ENCODE results near the gene RAI14.

DNA sequence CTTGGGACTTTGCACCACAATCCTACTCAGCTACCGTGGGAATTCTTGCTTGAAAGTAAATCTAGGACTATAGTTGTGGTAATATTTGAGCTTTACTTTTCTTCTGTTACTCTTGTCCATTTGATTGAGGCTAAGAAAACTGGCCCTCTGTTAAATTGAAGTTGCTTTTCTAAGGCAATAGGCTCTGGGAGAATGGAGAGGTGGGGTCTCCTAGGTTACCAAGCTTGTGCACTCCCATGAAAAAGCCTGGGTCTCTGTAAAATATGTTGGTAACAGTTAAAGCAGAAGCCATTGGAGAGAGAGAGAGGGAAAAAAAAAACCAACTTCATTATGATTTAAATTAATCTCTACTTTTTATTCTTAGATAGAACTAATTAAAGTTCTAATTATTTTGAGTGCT is 68.6 kb downstream of the RAI14 start:
- no peak for TF ChIP-seq EZH2 (IDR thresholded peaks at IDR 0.05; ENCODE audit: insufficient read depth, low read length)
- TF ChIP-seq, protein P1, sequence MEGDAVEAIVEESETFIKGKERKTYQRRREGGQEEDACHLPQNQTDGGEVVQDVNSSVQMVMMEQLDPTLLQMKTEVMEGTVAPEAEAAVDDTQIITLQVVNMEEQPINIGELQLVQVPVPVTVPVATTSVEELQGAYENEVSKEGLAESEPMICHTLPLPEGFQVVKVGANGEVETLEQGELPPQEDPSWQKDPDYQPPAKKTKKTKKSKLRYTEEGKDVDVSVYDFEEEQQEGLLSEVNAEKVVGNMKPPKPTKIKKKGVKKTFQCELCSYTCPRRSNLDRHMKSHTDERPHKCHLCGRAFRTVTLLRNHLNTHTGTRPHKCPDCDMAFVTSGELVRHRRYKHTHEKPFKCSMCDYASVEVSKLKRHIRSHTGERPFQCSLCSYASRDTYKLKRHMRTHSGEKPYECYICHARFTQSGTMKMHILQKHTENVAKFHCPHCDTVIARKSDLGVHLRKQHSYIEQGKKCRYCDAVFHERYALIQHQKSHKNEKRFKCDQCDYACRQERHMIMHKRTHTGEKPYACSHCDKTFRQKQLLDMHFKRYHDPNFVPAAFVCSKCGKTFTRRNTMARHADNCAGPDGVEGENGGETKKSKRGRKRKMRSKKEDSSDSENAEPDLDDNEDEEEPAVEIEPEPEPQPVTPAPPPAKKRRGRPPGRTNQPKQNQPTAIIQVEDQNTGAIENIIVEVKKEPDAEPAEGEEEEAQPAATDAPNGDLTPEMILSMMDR (IDR thresholded peaks at IDR 0.05; ENCODE audit: insufficient read depth, low read depth, low read length) = no peak

Measured in astrocyte (in vitro differentiated cells and primary cell).